Measurements from ENCODE around the gene CCDC57.
A peak's percentile ranks its signal among the peaks of the same experiment; 100 is the strongest.

Gene CCDC57

GRCh38 chr17:82105882-82106687, 106.6 kb downstream of the CCDC57 start:
- peak overlapping the region; percentile 53 for H3K4me3 ChIP-seq (ENCODE audit: low read depth, low read length)
- peak; percentile 91 for DNase-seq (ENCODE audit: low read depth)
- TF ChIP-seq CTCF (IDR thresholded peaks at IDR 0.05; ENCODE audit: insufficient read depth, low read depth, low read length, missing control alignments) = peak; percentile 63

- peak overlapping the region; percentile 53 for H3K4me3 ChIP-seq (ENCODE audit: low read depth, low read length)
- no peak for DNase-seq (ENCODE audit: low read depth)
- no peak for TF ChIP-seq CTCF (IDR thresholded peaks at IDR 0.05; ENCODE audit: insufficient read depth, low read depth, low read length, missing control alignments)
Measured at GRCh38 chr17:82105417-82105881, 107.2 kb downstream of the CCDC57 start.

GRCh38 chr17:82104797-82105416, 107.7 kb downstream of the CCDC57 start:
- no peak for DNase-seq (ENCODE audit: low read depth)
- TF ChIP-seq CTCF (IDR thresholded peaks at IDR 0.05; ENCODE audit: insufficient read depth, low read depth, low read length, missing control alignments) = no peak
- H3K4me3 ChIP-seq (ENCODE audit: low read depth, low read length) = peak overlapping the region; percentile 53; the same call in 1 of the 2 replicates

GRCh38 chr17:82103553-82104451, 108.8 kb downstream of the CCDC57 start:
- DNase-seq (ENCODE audit: low read depth) = no peak
- H3K4me3 ChIP-seq (ENCODE audit: low read depth, low read length) = no peak overlapping the region
- TF ChIP-seq CTCF (IDR thresholded peaks at IDR 0.05; ENCODE audit: insufficient read depth, low read depth, low read length, missing control alignments) = no peak

- no peak for DNase-seq (ENCODE audit: low read depth)
- TF ChIP-seq CTCF (IDR thresholded peaks at IDR 0.05; ENCODE audit: insufficient read depth, low read depth, low read length, missing control alignments) = no peak
- no peak overlapping the region for H3K4me3 ChIP-seq (ENCODE audit: low read depth, low read length)
Measured at GRCh38 chr17:82101767-82102679, 110.6 kb downstream of the CCDC57 start.

- no peak for TF ChIP-seq CTCF (IDR thresholded peaks at IDR 0.05; ENCODE audit: insufficient read depth, low read depth, low read length, missing control alignments)
- DNase-seq (ENCODE audit: low read depth) = peak; percentile 1
Measured at GRCh38 chr17:82101301-82101715, 111.3 kb downstream of the CCDC57 start.

More at GRCh38 chr17:82101301-82101715, 111.3 kb downstream of the CCDC57 start:
- H3K4me3 ChIP-seq (ENCODE audit: low read depth, low read length) = no peak overlapping the region

Data from GM12865 (cell line).